ENCODE results near the gene TNK1.

The TNK1 gene

DNA sequence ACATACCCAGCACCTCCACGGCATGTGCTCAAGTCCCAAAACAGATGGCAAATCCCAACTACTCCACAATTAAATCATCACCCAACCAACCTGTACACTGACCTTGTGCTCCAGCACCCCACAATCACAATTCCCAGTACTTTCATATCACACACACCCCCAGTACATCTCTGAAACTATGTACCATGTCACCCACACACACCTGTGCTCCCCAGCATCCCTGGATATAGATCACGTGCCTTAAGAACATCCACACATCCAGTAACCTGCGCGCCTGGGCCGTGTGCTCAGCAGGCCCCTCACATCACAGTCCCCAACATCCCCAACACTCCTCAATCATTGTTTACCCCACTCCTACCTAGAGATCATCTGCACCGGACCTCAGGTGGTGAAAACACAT is 28.8 kb downstream of the TNK1 start:
- POLR2A ChIA-PET = interaction anchor here (1.0 kb wide), 1 partner anchor 29 kb away, joined by 3 read pairs; no protein-coding TSS in a partner anchor
- H3K27ac ChIP-seq (ENCODE audit: insufficient read depth in 1 of 2, low read depth in 1 of 2, low read length in 2 of 2, poor library complexity in 1 of 2, severe bottlenecking in 2 of 2) = no peak overlapping the region
- no peak overlapping the region for H3K4me3 ChIP-seq (ENCODE audit: control insufficient read depth in 1 of 7, extremely low read depth in 1 of 7, insufficient read depth in 4 of 7, low read depth in 2 of 7, low read length in 6 of 7)
- peaks cover 0 to 2% (median 0%) of the 10 kb centered on the region in 4 experiments for H3K36me3 ChIP-seq (ENCODE audit: control insufficient read depth in 4 of 4, insufficient read depth in 4 of 4, low read length in 3 of 4)
- no peak for DNase-seq
- CTCF ChIA-PET = interaction anchor here (1.5 kb wide), 1 partner anchor 26 kb away, joined by 6 read pairs; the partner anchor contains the start of gene TMEM102
- H3K9me3 ChIP-seq (ENCODE audit: control extremely low read depth in 1 of 5, control insufficient read depth in 4 of 5, insufficient read depth in 2 of 5, low read depth in 1 of 5, low read length in 4 of 5) = no peaks in the 10 kb centered on the region
- H3K4me1 ChIP-seq (ENCODE audit: control extremely low read depth in 1 of 4, control insufficient read depth in 4 of 4, insufficient read depth in 4 of 4, low read length in 3 of 4) = peaks cover 0 to 27% (median 14%) of the 10 kb centered on the region in 4 experiments
- H3K27me3 ChIP-seq (replicated peaks in 2 of 5; ENCODE audit: control insufficient read depth in 4 of 5, insufficient read depth in 5 of 5, low read length in 4 of 5) = peaks cover 0 to 5% (median 4%) of the 10 kb centered on the region in 5 experiments
- WGBS (ENCODE audit: insufficient coverage) = 96% methylated on average over 6 of the region's 6 CpGs

DNA sequence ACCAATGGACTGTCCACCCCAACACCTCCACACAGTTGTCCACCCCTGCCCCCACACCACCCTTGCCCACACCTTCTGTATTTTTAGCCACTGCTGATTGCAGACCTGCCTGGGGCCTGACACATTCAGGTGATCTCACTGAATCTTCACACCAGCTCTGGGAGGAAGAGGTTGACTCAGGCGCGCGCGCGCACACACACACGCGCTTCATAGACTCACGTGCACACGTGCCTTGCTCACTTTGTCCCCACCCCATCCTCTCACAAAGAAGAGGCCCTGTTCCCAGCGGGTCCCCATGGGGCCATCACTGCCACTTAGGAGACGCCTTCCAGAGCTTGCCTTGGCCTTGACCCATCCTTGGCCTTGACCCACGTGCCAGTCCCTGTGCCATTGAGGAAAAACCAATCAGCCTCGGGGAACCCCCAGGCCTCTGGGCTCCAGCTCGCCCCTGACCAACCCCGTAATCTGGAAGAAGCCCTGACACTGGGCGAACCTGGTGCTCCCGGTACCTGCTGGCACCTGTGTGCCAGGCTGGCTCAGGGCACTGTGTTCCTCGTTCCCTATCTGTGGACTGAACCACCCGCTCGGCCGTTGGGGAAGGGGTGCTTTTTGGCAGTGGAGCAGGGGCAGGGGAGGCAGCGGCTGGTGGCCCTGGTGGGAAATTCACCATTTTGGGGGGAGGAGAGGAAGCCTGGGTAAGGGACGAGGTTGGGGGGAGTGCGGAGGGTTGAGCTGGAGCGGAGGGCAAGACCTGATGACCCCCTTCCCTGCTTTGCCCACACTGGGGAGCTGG is 29.9 kb downstream of the TNK1 start:
- no peak for DNase-seq
- Histone ChIP-seq H3K36me3 (ENCODE audit: control insufficient read depth in 4 of 4, insufficient read depth in 4 of 4, low read length in 3 of 4) (peaks cover 0 to 6% (median 0%) of the 10 kb centered on the region in 4 experiments), H3K27me3 (replicated peaks in 2 of 5; ENCODE audit: control insufficient read depth in 4 of 5, insufficient read depth in 5 of 5, low read length in 4 of 5) (peaks cover 0 to 2% (median under 1%) of the 10 kb centered on the region in 5 experiments), H3K9me3 (ENCODE audit: control extremely low read depth in 1 of 5, control insufficient read depth in 4 of 5, insufficient read depth in 2 of 5, low read depth in 1 of 5, low read length in 4 of 5) (no peaks in the 10 kb centered on the region), H3K4me1 (ENCODE audit: control extremely low read depth in 1 of 4, control insufficient read depth in 4 of 4, insufficient read depth in 4 of 4, low read length in 3 of 4) (peaks cover 0 to 17% (median 7%) of the 10 kb centered on the region in 4 experiments), H3K27ac (ENCODE audit: insufficient read depth in 1 of 2, low read depth in 1 of 2, low read length in 2 of 2, poor library complexity in 1 of 2, severe bottlenecking in 2 of 2) (no peak overlapping the region), H3K4me3 (ENCODE audit: control insufficient read depth in 1 of 7, extremely low read depth in 1 of 7, insufficient read depth in 4 of 7, low read depth in 2 of 7, low read length in 6 of 7) (no peak overlapping the region)
- 95% methylated on average over 20 of the region's 25 CpGs for WGBS (ENCODE audit: insufficient coverage)
- ChIA-PET POLR2A (no interaction called here), CTCF (interaction anchor here (1.7 kb wide), 1 partner anchor 25 kb away, joined by 9 read pairs; the partner anchor contains the start of gene TMEM102)

DNA sequence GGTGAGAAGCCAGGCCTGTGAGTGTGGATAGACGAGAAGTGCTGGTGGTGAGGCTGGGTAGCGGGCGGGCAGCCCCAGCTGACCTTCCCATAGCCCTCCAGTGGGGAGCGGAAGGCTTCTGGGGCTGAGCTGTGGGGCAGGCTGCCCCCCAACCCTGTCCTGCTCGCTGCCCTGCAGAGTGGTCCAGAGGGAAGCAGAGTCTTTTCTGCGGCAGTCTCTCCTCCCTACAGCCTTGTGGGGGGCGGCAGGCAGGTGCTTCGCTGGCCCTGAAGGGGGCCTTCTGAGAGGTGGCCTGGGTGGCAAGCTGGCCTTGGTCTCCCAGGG is 30.5 kb downstream of the TNK1 start:
- Histone ChIP-seq H3K4me3 (ENCODE audit: control insufficient read depth in 1 of 7, extremely low read depth in 1 of 7, insufficient read depth in 4 of 7, low read depth in 2 of 7, low read length in 6 of 7) (no peak overlapping the region), H3K36me3 (ENCODE audit: control insufficient read depth in 4 of 4, insufficient read depth in 4 of 4, low read length in 3 of 4) (peaks cover 0 to 6% (median 0%) of the 10 kb centered on the region in 4 experiments), H3K27ac (ENCODE audit: insufficient read depth in 1 of 2, low read depth in 1 of 2, low read length in 2 of 2, poor library complexity in 1 of 2, severe bottlenecking in 2 of 2) (no peak overlapping the region), H3K4me1 (ENCODE audit: control extremely low read depth in 1 of 4, control insufficient read depth in 4 of 4, insufficient read depth in 4 of 4, low read length in 3 of 4) (peaks cover 0 to 17% (median 6%) of the 10 kb centered on the region in 4 experiments), H3K27me3 (replicated peaks in 2 of 5; ENCODE audit: control insufficient read depth in 4 of 5, insufficient read depth in 5 of 5, low read length in 4 of 5) (no peaks in the 10 kb centered on the region), H3K9me3 (ENCODE audit: control extremely low read depth in 1 of 5, control insufficient read depth in 4 of 5, insufficient read depth in 2 of 5, low read depth in 1 of 5, low read length in 4 of 5) (no peaks in the 10 kb centered on the region)
- ChIA-PET CTCF (interaction anchor here (1.7 kb wide), 1 partner anchor 24 kb away, joined by 9 read pairs; the partner anchor contains the start of gene TMEM102), POLR2A (no interaction called here)
- DNase-seq = no peak
- WGBS (ENCODE audit: insufficient coverage) = 98% methylated on average over 5 of the region's 8 CpGs

DNA sequence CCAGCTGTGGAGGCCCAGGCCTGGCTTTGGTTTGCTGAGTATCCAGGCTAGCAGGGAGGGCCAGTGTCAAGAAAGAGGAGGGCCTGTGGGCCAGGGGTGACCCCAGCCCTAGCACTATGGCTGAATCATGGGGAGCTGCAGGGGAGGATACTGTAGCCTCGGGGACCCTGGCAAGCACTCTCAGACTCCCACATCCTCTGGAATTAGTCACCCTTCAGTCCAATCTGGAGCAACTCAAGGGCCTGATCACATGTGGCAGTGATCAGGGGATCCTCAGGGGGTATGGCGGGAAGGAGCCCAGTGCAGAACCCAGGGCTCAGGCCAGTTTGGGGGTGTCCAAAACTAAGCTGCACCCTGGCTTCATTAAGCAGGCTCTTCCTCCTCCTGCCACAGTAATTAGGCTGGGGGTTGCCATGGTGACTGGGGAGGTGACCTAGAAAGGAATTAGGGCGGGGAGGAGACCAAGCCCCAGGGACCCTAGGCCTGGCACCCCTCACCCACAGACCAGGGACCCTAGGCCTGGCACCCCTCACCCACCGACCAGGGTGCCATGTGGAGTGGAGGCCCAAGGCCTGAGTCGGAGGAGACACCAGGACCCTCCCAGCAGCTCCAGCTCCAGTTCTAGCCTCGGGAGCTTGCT is 32.6 kb downstream of the TNK1 start:
- H3K27ac ChIP-seq (ENCODE audit: insufficient read depth in 1 of 2, low read depth in 1 of 2, low read length in 2 of 2, poor library complexity in 1 of 2, severe bottlenecking in 2 of 2) = no peak overlapping the region
- CTCF ChIA-PET = interaction anchor here (0.6 to 1.7 kb wide), 2 partner anchors 58 to 656 kb away, joined by 3 to 4 read pairs; partner anchors contain the start of gene TMEM95
- DNase-seq = no peak

DNA sequence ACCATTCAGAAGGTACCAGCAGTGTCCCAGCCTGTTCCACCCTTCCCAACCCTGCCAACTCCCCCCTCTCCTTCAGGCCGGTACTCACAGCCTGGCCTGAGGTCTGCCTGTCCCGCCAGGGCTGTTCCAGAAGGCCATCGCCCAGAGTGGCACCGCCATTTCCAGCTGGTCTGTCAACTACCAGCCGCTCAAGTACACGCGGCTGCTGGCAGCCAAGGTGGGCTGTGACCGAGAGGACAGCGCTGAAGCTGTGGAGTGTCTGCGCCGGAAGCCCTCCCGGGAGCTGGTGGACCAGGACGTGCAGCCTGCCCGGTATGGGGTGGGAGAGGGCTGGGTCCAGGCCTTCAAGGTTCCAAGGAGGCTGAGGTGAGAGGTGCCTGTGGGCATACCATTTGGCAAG is 33.9 kb downstream of the TNK1 start:
- DNase-seq = no peak
- ChIA-PET CTCF (no interaction called here), POLR2A (no interaction called here)
- no peaks in the 10 kb centered on the region for H3K9me3 ChIP-seq (ENCODE audit: control extremely low read depth in 1 of 5, control insufficient read depth in 4 of 5, insufficient read depth in 2 of 5, low read depth in 1 of 5, low read length in 4 of 5)
- H3K27ac ChIP-seq (ENCODE audit: insufficient read depth in 1 of 2, low read depth in 1 of 2, low read length in 2 of 2, poor library complexity in 1 of 2, severe bottlenecking in 2 of 2) = no peak overlapping the region
- peaks cover 0 to 4% (median 2%) of the 10 kb centered on the region in 4 experiments for H3K36me3 ChIP-seq (ENCODE audit: control insufficient read depth in 4 of 4, insufficient read depth in 4 of 4, low read length in 3 of 4)
- WGBS (ENCODE audit: insufficient coverage) = 95% methylated on average over 14 of the region's 14 CpGs
- no peak overlapping the region for H3K4me3 ChIP-seq (ENCODE audit: control insufficient read depth in 1 of 7, extremely low read depth in 1 of 7, insufficient read depth in 4 of 7, low read depth in 2 of 7, low read length in 6 of 7)
- H3K4me1 ChIP-seq (ENCODE audit: control extremely low read depth in 1 of 4, control insufficient read depth in 4 of 4, insufficient read depth in 4 of 4, low read length in 3 of 4) = no peaks in the 10 kb centered on the region
- no peaks in the 10 kb centered on the region for H3K27me3 ChIP-seq (replicated peaks in 2 of 5; ENCODE audit: control insufficient read depth in 4 of 5, insufficient read depth in 5 of 5, low read length in 4 of 5)

More for the DNA sequence above, 32.6 kb downstream of the TNK1 start:
- POLR2A ChIA-PET = no interaction called here
- peaks cover 0 to 6% (median under 1%) of the 10 kb centered on the region in 4 experiments for H3K4me1 ChIP-seq (ENCODE audit: control extremely low read depth in 1 of 4, control insufficient read depth in 4 of 4, insufficient read depth in 4 of 4, low read length in 3 of 4)
- no peak overlapping the region for H3K4me3 ChIP-seq (ENCODE audit: control insufficient read depth in 1 of 7, extremely low read depth in 1 of 7, insufficient read depth in 4 of 7, low read depth in 2 of 7, low read length in 6 of 7)
- no peaks in the 10 kb centered on the region for H3K27me3 ChIP-seq (replicated peaks in 2 of 5; ENCODE audit: control insufficient read depth in 4 of 5, insufficient read depth in 5 of 5, low read length in 4 of 5)
- H3K36me3 ChIP-seq (ENCODE audit: control insufficient read depth in 4 of 4, insufficient read depth in 4 of 4, low read length in 3 of 4) = peaks cover 0 to 6% (median 2%) of the 10 kb centered on the region in 4 experiments
- H3K9me3 ChIP-seq (ENCODE audit: control extremely low read depth in 1 of 5, control insufficient read depth in 4 of 5, insufficient read depth in 2 of 5, low read depth in 1 of 5, low read length in 4 of 5) = no peaks in the 10 kb centered on the region
- WGBS (ENCODE audit: insufficient coverage) = 99% methylated on average over 6 of the region's 6 CpGs

DNA sequence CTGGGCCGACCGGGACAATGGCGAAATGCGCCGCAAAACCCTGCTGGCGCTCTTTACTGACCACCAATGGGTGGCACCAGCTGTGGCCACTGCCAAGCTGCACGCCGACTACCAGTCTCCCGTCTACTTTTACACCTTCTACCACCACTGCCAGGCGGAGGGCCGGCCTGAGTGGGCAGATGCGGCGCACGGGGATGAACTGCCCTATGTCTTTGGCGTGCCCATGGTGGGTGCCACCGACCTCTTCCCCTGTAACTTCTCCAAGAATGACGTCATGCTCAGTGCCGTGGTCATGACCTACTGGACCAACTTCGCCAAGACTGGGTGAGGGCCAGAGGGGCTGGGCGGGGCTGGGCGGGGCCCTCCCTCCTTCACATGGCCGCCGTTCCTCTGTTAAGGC is 34.9 kb downstream of the TNK1 start:
- no peaks in the 10 kb centered on the region for H3K9me3 ChIP-seq (ENCODE audit: control extremely low read depth in 1 of 5, control insufficient read depth in 4 of 5, insufficient read depth in 2 of 5, low read depth in 1 of 5, low read length in 4 of 5)
- H3K27me3 ChIP-seq (replicated peaks in 2 of 5; ENCODE audit: control insufficient read depth in 4 of 5, insufficient read depth in 5 of 5, low read length in 4 of 5) = no peaks in the 10 kb centered on the region
- 97% methylated on average over 21 of the region's 23 CpGs for WGBS (ENCODE audit: insufficient coverage)
- CTCF ChIA-PET = no interaction called here
- H3K27ac ChIP-seq (ENCODE audit: insufficient read depth in 1 of 2, low read depth in 1 of 2, low read length in 2 of 2, poor library complexity in 1 of 2, severe bottlenecking in 2 of 2) = no peak overlapping the region
- H3K4me1 ChIP-seq (ENCODE audit: control extremely low read depth in 1 of 4, control insufficient read depth in 4 of 4, insufficient read depth in 4 of 4, low read length in 3 of 4) = no peaks in the 10 kb centered on the region
- POLR2A ChIA-PET = no interaction called here
- H3K4me3 ChIP-seq (ENCODE audit: control insufficient read depth in 1 of 7, extremely low read depth in 1 of 7, insufficient read depth in 4 of 7, low read depth in 2 of 7, low read length in 6 of 7) = no peak overlapping the region
- H3K36me3 ChIP-seq (ENCODE audit: control insufficient read depth in 4 of 4, insufficient read depth in 4 of 4, low read length in 3 of 4) = peaks cover 0 to 4% (median 2%) of the 10 kb centered on the region in 4 experiments
- DNase-seq = no peak

DNA sequence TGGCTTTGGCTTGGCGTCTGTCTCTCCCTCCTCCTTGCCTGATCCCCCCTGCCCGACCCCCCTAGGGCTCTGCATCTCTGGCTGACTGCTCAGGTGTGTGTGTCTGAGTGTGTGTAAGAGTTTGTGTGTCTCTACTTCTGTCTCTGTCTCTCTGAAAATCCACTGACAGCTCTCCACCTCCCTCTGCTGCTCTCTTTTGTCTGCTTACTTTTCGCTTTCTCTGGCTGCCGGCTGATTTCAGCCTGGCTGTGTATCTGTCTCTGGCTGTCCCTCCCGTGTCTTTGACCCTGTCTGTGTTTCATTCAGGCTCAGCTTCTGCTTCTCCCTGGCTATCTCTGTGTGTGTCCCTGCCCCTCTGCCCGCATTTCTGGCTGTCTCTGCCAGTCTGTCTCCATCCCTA is 35.4 kb downstream of the TNK1 start:
- Histone ChIP-seq H3K4me3 (ENCODE audit: control insufficient read depth in 1 of 7, extremely low read depth in 1 of 7, insufficient read depth in 4 of 7, low read depth in 2 of 7, low read length in 6 of 7) (no peak overlapping the region), H3K9me3 (ENCODE audit: control extremely low read depth in 1 of 5, control insufficient read depth in 4 of 5, insufficient read depth in 2 of 5, low read depth in 1 of 5, low read length in 4 of 5) (no peaks in the 10 kb centered on the region), H3K4me1 (ENCODE audit: control extremely low read depth in 1 of 4, control insufficient read depth in 4 of 4, insufficient read depth in 4 of 4, low read length in 3 of 4) (no peaks in the 10 kb centered on the region), H3K27ac (ENCODE audit: insufficient read depth in 1 of 2, low read depth in 1 of 2, low read length in 2 of 2, poor library complexity in 1 of 2, severe bottlenecking in 2 of 2) (no peak overlapping the region), H3K27me3 (replicated peaks in 2 of 5; ENCODE audit: control insufficient read depth in 4 of 5, insufficient read depth in 5 of 5, low read length in 4 of 5) (no peaks in the 10 kb centered on the region), H3K36me3 (ENCODE audit: control insufficient read depth in 4 of 4, insufficient read depth in 4 of 4, low read length in 3 of 4) (peaks cover 0 to 4% (median 2%) of the 10 kb centered on the region in 4 experiments)
- POLR2A ChIA-PET = no interaction called here
- CTCF ChIA-PET = interaction anchor here (1.4 kb wide), 1 partner anchor 20 kb away, joined by 4 read pairs; no protein-coding TSS in a partner anchor
- 90% methylated on average over 5 of the region's 6 CpGs for WGBS (ENCODE audit: insufficient coverage)
- DNase-seq = no peak

All from common myeloid progenitor, CD34-positive (primary cell).